Measurements from ENCODE around the gene KIAA1217.
A peak's percentile ranks its signal among the peaks of the same experiment; 100 is the strongest.

The KIAA1217 gene

DNA sequence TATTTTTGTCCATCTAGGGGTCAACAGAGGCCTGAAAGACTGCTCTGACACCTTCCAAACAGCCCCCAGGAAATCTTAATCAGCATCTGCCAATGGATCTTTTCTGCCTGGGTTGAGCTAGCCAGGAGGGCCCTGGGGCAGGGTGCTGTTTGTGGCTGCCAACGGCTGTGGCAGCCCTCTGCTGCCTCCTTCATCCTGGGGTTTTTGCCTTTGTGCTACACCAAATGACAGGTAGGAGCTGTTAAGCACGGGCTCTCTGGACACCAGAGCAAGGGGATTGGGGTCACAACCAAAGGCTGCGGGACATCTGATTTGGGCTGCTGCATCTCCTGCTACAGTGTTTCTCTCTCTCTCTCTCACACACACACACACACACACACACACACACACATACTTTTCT lies 2.0 kb upstream of the KIAA1217 start:
- in situ Hi-C loops (cut with MboI; ENCODE audit: low sequenced_read_pairs, unreplicated experiment), result loop anchor here (10.0 kb wide), 2 partner anchors 158 to 298 kb away; no protein-coding TSS in a partner anchor
- TF ChIP-seq, protein P1, sequence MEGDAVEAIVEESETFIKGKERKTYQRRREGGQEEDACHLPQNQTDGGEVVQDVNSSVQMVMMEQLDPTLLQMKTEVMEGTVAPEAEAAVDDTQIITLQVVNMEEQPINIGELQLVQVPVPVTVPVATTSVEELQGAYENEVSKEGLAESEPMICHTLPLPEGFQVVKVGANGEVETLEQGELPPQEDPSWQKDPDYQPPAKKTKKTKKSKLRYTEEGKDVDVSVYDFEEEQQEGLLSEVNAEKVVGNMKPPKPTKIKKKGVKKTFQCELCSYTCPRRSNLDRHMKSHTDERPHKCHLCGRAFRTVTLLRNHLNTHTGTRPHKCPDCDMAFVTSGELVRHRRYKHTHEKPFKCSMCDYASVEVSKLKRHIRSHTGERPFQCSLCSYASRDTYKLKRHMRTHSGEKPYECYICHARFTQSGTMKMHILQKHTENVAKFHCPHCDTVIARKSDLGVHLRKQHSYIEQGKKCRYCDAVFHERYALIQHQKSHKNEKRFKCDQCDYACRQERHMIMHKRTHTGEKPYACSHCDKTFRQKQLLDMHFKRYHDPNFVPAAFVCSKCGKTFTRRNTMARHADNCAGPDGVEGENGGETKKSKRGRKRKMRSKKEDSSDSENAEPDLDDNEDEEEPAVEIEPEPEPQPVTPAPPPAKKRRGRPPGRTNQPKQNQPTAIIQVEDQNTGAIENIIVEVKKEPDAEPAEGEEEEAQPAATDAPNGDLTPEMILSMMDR (IDR thresholded peaks at IDR 0.05; ENCODE audit: borderline replicate concordance, control extremely low read depth, extremely low read depth, insufficient read depth, missing control alignments), result no peak
- DNase-seq (ENCODE audit: low spot score), result no peak

- no peak for DNase-seq (ENCODE audit: low spot score)
- TF ChIP-seq, protein P1 (IDR thresholded peaks at IDR 0.05; ENCODE audit: borderline replicate concordance, control extremely low read depth, extremely low read depth, insufficient read depth, missing control alignments), result no peak
- in situ Hi-C loops (cut with MboI; ENCODE audit: low sequenced_read_pairs, unreplicated experiment), result loop anchor here (10.0 kb wide), 2 partner anchors 157 to 297 kb away; no protein-coding TSS in a partner anchor
Observed at GRCh38 chr10:24207341-24207740, 1.6 kb upstream of the KIAA1217 start.

DNA sequence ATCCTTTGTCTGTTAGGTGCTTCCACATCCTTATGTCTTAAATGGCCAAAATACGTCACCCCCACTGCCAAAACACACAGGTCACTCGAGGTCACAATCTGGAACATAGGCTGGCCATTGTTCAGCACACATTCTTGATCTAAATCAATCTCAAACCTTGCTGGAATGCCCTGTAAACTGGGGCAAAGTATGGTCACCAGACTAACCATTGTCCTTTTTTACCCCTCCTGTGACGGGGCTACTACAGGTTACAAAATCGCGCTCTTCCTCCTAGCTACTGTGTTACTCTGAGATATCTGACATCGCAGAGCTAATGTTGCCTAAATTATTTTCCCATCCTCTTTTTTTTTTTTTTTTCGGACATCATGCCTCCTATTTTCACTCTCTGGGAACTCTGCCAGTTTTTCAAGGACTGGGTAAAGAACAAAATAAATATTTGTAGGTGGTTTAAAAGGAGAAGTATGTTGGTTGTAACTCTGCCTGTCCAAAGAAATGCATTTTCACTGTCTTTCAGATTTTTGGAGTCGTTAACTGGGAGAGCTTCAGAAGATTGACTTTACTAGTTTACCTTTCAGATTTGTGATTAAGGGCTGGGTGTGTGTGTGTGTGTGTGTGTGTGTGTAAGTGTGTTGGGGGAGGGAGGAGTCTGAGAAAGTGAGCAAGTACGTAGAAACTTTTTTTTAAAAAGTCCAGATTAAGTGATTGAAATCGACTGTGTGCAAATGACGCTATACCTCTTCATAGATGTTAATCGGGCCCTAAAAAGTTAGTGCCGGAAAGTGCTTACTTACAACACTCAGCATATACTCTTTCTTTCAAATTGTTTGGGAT lies 942 bp upstream of the KIAA1217 start:
- in situ Hi-C loops (cut with MboI; ENCODE audit: low sequenced_read_pairs, unreplicated experiment), result loop anchor here (10.0 kb wide), 2 partner anchors 157 to 297 kb away; no protein-coding TSS in a partner anchor

GRCh38 chr10:24209432-24209771 lies 464 bp downstream of the KIAA1217 start:
- DNase-seq (ENCODE audit: low spot score), result peak; percentile 50
- TF ChIP-seq, protein P1 (IDR thresholded peaks at IDR 0.05; ENCODE audit: borderline replicate concordance, control extremely low read depth, extremely low read depth, insufficient read depth, missing control alignments), result no peak
- in situ Hi-C loops (cut with MboI; ENCODE audit: low sequenced_read_pairs, unreplicated experiment), result loop anchor here (10.0 kb wide), 2 partner anchors 155 to 295 kb away; no protein-coding TSS in a partner anchor

More for the DNA sequence above, 942 bp upstream of the KIAA1217 start:
- TF ChIP-seq, protein P1 (IDR thresholded peaks at IDR 0.05; ENCODE audit: borderline replicate concordance, control extremely low read depth, extremely low read depth, insufficient read depth, missing control alignments), result no peak
- DNase-seq (ENCODE audit: low spot score), result no peak

DNA sequence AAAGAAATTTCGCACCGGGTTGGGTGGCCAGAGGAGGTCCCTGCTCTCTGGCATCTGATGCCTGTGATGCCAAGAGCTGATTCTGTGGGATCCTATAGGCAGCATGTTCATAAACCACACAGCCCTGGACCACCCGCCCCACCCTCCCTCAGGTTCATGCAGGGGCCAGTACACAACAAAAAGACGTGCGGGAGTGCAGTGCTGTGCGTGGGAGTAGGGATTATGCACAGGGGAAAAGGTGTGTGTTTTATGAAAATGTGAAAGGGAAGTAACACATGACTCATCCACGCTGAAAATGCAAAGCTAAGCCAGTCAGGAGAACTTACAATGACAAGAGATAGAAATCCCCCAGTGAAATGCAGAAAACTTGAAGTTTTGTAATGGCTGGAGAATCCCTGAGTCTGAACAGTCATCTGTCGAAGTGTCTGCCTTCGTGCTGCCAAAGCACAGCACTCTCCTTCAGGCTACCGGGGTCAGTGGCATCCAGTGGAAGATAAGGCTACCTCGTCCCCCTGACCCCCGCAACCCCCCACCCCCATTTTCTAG lies 1.1 kb downstream of the KIAA1217 start:
- DNase-seq (ENCODE audit: low spot score), result peak; percentile 76
- TF ChIP-seq, protein P1 (IDR thresholded peaks at IDR 0.05; ENCODE audit: borderline replicate concordance, control extremely low read depth, extremely low read depth, insufficient read depth, missing control alignments), result no peak

DNA sequence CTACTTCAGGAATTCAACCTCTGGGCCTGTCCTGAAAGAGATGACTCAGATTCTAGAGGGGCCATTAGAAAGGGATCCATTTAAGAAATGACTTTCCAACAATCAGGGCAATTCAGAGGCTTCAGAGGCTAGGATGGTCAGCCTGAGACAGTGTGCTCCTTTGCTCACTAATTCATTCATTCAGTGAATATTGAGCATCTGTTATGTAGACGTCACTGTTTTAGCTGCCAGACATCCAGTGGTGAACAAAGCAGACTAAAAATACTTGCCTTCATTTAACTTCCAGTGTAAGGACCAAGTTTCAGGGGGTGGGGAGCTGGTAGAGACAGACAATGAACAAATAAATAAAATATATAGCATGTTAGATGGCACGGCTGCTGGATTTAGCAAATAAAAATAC lies 1.6 kb downstream of the KIAA1217 start:
- TF ChIP-seq, protein P1 (IDR thresholded peaks at IDR 0.05; ENCODE audit: borderline replicate concordance, control extremely low read depth, extremely low read depth, insufficient read depth, missing control alignments), result no peak
- no peak for DNase-seq (ENCODE audit: low spot score)
- in situ Hi-C loops (cut with MboI; ENCODE audit: low sequenced_read_pairs, unreplicated experiment), result no loop called here

More for the DNA sequence above, 1.1 kb downstream of the KIAA1217 start:
- in situ Hi-C loops (cut with MboI; ENCODE audit: low sequenced_read_pairs, unreplicated experiment), result loop anchor here (10.0 kb wide), 2 partner anchors 155 to 295 kb away; no protein-coding TSS in a partner anchor
